Epithelial cell of proximal tubule (primary cell): ENCODE measurements around the gene ALDH9A1. TPM values are rescaled to one million over a fixed set of nuclear protein-coding genes. Genes with fewer than 3 reads are reported as not detected.

Experiments used
- DNase-seq: peaks from one replicate; pipeline ENCODE4 v3.0.0-alpha.2; 2011; ENCODE audit warnings: low read depth
- H3K4me3 ChIP-seq: 2 replicates; pipeline ENCODE4 v1.5.1; 2011; ENCODE audit warnings: low read depth, mild to moderate bottlenecking, low read length
- CTCF ChIP-seq: conservative IDR thresholded peaks from 2 replicates; pipeline ENCODE4 v1.5.1; 2012; ENCODE audit warnings: low read depth, mild to moderate bottlenecking, low read length
- total RNA-seq: library from RNA; depleted of rRNA; stranded (reverse); fragments of >200 nt; gene quantifications from 2 replicates; pipeline ENCODE4 v1.2.3, GENCODE V29; 2015

The ALDH9A1 gene
- total RNA-seq, 1 donor from 2014 or later: 44.5 TPM

DNA sequence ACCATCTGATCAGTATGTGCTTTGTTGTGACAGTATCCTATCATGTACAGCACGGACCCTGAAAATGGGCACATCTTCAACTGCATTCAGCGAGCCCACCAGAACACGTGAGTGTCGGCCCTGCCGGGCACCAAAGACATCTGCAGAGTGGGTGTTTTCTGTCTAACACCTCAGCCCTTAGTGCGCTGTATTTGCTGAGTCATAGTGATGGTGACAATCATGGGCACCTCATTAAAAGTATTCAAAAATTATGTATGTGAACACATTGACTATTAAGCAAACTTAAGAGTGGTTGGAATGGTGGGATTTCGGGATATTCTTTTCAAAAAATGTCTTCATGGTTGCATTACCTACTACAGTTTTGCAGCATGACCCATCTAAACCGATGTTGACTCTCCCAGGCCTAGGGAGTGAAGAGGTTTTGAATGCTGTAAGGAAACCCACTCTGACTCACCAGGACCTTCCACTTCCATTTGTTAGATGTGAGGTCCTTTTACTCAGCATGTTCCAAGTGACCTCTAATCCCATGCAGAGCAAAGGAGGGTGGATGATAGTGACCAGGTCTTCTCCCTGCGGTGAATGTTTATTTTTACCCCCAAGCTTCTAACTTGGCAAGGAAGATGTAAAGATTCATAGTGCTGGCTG is 47.3 kb downstream of the ALDH9A1 start:
- no peak for TF ChIP-seq CTCF
- no peak overlapping the region for H3K4me3 ChIP-seq
- DNase-seq: no peak

DNA sequence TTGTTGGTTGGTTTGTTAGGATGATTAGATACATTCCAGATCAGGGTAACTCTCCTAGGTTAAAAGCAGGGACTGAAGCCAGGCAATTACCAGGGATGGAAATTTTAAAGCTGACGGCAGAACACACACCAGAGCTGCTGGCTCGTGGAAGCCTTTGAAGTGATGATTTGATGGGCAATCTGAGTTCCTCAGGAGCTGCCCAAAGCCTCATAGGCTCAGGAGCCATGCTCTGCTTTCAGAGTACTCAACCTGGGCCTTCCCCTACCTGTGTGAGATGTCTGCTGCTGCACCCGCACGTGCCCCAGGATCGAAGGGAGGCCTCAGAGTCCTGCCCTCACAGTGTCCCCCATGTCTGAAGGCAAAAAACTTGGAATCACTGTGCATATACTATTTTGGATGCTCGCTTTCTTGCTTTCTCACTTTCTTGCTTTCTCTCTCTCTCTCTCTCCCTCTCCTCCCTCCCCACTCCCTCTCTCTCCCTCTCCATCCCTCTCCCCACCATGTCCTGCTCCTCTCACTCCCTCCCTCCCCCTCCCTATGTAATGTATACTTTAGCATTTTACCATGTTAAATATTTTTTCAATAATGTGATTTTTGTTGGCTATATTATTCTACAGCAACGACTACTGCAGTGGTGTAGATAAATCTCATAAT is 49.3 kb downstream of the ALDH9A1 start:
- no peak overlapping the region for H3K4me3 ChIP-seq
- TF ChIP-seq CTCF: no peak
- DNase-seq: no peak

GRCh38 chr1:165647970-165648369 is 50.4 kb downstream of the ALDH9A1 start:
- TF ChIP-seq CTCF: no peak
- H3K4me3 ChIP-seq: no peak overlapping the region
- DNase-seq: no peak

- TF ChIP-seq CTCF: no peak
- no peak overlapping the region for H3K4me3 ChIP-seq
- no peak for DNase-seq
Observed at GRCh38 chr1:165647517-165647916, 50.8 kb downstream of the ALDH9A1 start.

DNA sequence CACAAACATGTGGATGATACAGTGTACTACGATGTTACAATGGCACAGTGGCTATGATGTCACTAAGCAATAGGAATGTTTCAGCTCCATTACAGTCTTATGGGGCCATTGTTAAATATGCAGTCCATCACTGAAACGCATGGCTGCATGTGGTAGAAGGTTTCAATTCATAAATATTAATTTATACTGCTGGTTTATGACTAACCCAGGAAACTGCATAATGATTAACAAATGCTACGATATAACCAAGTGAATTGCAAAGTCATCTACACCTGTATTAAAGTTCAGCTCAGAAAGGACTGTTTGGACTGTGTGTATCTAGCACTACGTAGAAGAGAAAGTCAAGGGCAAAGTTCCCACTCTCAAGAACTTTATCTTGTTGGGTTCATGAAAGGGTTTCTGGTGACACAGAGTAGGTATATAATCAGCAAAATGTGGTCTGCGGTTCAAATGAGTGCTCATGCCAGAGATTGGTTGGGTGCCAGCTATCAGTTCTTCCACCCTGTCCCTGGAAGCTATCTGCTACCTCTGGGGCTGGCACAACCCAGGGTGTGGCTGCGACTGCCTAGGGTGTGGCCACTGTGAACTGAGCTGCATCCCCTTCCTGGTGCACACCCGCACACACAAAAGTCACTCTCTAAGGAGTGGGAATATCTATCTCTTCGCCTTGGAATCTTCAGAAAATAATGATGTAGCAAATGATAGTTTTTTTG is 52.6 kb downstream of the ALDH9A1 start:
- DNase-seq: peak; percentile 74
- H3K4me3 ChIP-seq: peak overlapping the region; percentile 2
- TF ChIP-seq CTCF: no peak

DNA sequence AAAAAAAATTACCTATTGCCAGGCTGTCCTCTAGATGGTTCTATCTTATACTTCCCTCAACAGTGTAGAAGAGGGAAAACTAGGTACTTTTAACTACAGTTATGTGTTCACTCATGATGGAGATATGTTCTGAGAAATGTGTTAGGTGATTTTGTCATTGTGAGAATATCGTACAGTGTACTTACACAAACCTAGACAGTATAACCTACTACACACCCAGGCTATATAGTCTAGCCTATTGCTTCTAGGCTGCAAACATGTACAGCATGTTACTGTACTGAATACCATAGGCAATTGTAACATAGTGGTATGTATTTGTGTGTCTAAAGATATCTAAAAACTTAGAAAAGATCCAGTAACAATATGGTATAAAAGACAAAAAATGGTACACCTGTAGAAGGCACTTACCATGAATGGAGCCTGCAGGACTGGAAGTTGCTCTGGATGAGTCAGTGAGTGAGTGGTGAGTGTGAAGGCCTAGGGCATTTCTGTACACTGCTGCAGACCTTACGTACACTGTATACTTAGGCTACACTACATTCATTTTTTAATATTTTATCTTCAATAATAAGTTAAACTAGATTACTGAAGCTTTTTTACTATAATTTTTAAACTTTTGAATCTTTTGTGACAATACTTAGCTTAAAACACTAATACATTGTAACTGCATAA is 54.2 kb downstream of the ALDH9A1 start:
- no peak overlapping the region for H3K4me3 ChIP-seq
- no peak for DNase-seq
- no peak for TF ChIP-seq CTCF
